HCT116 (cell line): Measurements from ENCODE around the gene RPS29. TPM values are rescaled to one million over a fixed set of nuclear protein-coding genes. Genes with fewer than 3 reads are reported as not detected.

ENCODE experiments used
- ATAC-seq: fragments of 200-7000 bp; cut with Tn5 transposase; 2 replicates; pipeline ENCODE4 v1.9.1; 2020; ENCODE audit warnings: mild to moderate bottlenecking, moderate library complexity
- BruUV-seq: library from RNA; stranded (reverse); fragments of 400-500 nt; replicated peaks from 2 replicates; lab custom pipeline; 2021; lab: Mats Ljungman, UMichigan
- CTCF ChIA-PET: fragments of 300-600 bp; sonication (Branson Sonifier 250); formaldehyde crosslinking; loops from one replicate; lab custom pipeline; 2021; ENCODE audit warnings: antibody characterized with exemption; lab: Charles Lee
- POLR2A ChIA-PET: fragments of 300-600, 350-600 bp; sonication (Branson Sonifier 250); formaldehyde crosslinking; loops from one replicate; lab custom pipeline; 2021; ENCODE audit warnings: antibody characterized with exemption; lab: Charles Lee
- RAD21 ChIA-PET, 2 experiments: fragments of 300-600 bp; sonication (Branson Sonifier 250); formaldehyde crosslinking; loops; one replicate each; lab custom pipeline; 2023; ENCODE audit warnings: low total read pairs in 2 of 2; ENCODE audit not compliant: uncharacterized antibody in 2 of 2, unreplicated experiment in 2 of 2, low non-redundant PET in 1 of 2; lab: Charles Lee
- DNase-seq: peaks from one replicate; pipeline ENCODE4 v3.0.0-alpha.2; 2010; ENCODE audit warnings: low read depth, low spot score
- H2AFZ ChIP-seq: fragments of 200-600 bp; shearing (Covaris generic), sonication (generic); 2 replicates; pipeline ENCODE4 v1.6.1; 2017; ENCODE audit warnings: low read depth, mixed run types, mixed read lengths, antibody characterized with exemption, low read length; ENCODE audit not compliant: poor library complexity, severe bottlenecking
- H3K27ac ChIP-seq: 2 replicates; pipeline ENCODE4 v1.5.1; 2012; ENCODE audit warnings: low read depth, low read length
- H3K27me3 ChIP-seq: fragments of 200-600 bp; sonication (generic); 2 replicates; pipeline ENCODE4 v1.6.1; 2016; ENCODE audit warnings: mixed run types, low read length, mixed read lengths; ENCODE audit not compliant: insufficient read depth
- H3K36me3 ChIP-seq, 2 experiments: fragments of 200-500 bp in 1 of 2; fragments of 200-600 bp in 1 of 2; sonication (Bioruptor generic) in 1 of 2; sonication (generic) in 1 of 2; 2 replicates each; pipeline versions ENCODE4 v1.5.1 to v1.6.1; 2014 to 2016; ENCODE audit warnings: low read length in 2 of 2, inconsistent platforms in 1 of 2, mixed read lengths in 1 of 2, mixed run types in 1 of 2; ENCODE audit not compliant: insufficient read depth in 2 of 2, control insufficient read depth in 1 of 2
- H3K4me1 ChIP-seq, 2 experiments: fragments of 200-600 bp in 1 of 2; sonication (generic) in 1 of 2; 2 replicates each; pipeline versions ENCODE4 v1.5.1 to v1.6.1; 2012 to 2017; ENCODE audit warnings: low read length in 2 of 2, inconsistent platforms in 1 of 2, mild to moderate bottlenecking in 1 of 2, mixed read lengths in 1 of 2, mixed run types in 1 of 2, moderate library complexity in 1 of 2; ENCODE audit not compliant: insufficient read depth in 2 of 2, control insufficient read depth in 1 of 2
- H3K4me2 ChIP-seq: fragments of 200-600 bp; sonication (generic); 2 replicates; pipeline ENCODE4 v1.6.1; 2017; ENCODE audit warnings: mixed run types, low read length, mixed read lengths
- H3K4me3 ChIP-seq, 2 experiments: fragments of 200-600 bp in 1 of 2; sonication (generic) in 1 of 2; replicated peaks in 1 of 2; 2 replicates each; pipeline ENCODE4 v1.5.1; 2011 to 2016; ENCODE audit warnings: low read length in 2 of 2, control low read depth in 1 of 2, low read depth in 1 of 2, mild to moderate bottlenecking in 1 of 2, mixed read lengths in 1 of 2, mixed run types in 1 of 2
- H3K79me2 ChIP-seq: fragments of 200-600 bp; sonication (generic); 2 replicates; pipeline ENCODE4 v1.6.1; 2017; ENCODE audit warnings: mild to moderate bottlenecking, mixed run types, low read length, moderate library complexity, mixed read lengths; ENCODE audit not compliant: insufficient read depth
- H3K9ac ChIP-seq: fragments of 200-600 bp; sonication (generic); 2 replicates; pipeline ENCODE4 v1.6.1; 2016; ENCODE audit warnings: low read length, mixed read lengths
- H3K9me2 ChIP-seq: fragments of 200-600 bp; sonication (generic), shearing (Covaris generic); 2 replicates; pipeline ENCODE4 v1.6.1; 2017; ENCODE audit warnings: mixed run types, mild to moderate bottlenecking, moderate library complexity; ENCODE audit not compliant: insufficient read depth
- H3K9me3 ChIP-seq, 2 experiments: fragments of 200-500 bp in 1 of 2; fragments of 200-600 bp in 1 of 2; sonication (Bioruptor generic) in 1 of 2; sonication (generic) in 1 of 2; 2 replicates each; pipeline ENCODE4 v1.6.1; 2014 to 2017; ENCODE audit warnings: low read length in 2 of 2, mixed read lengths in 2 of 2, inconsistent platforms in 1 of 2, low read depth in 1 of 2, mild to moderate bottlenecking in 1 of 2, mixed run types in 1 of 2, moderate library complexity in 1 of 2; ENCODE audit not compliant: control insufficient read depth in 1 of 2, insufficient read depth in 1 of 2
- H4K20me1 ChIP-seq: fragments of 200-600 bp; sonication (generic), shearing (Covaris generic); 2 replicates; pipeline ENCODE4 v1.6.1; 2017; ENCODE audit warnings: mixed run types, mild to moderate bottlenecking, moderate library complexity; ENCODE audit not compliant: insufficient read depth
- ATF3 ChIP-seq: IDR thresholded peaks from 2 replicates; pipeline ENCODE4 v1.6.1; 2012
- CBX3 ChIP-seq: IDR thresholded peaks from 2 replicates; pipeline ENCODE4 v1.6.1; 2012; ENCODE audit warnings: low read depth
- CEBPB ChIP-seq: IDR thresholded peaks from 2 replicates; pipeline ENCODE4 v1.6.1; 2012; ENCODE audit warnings: low read depth
- CTCF ChIP-seq, 3 experiments: fragments of 200-600 bp in 1 of 3; sonication (generic) in 1 of 3; IDR thresholded peaks in 2 of 3; conservative IDR thresholded peaks in 1 of 3; 2 replicates each; pipeline ENCODE4 v1.5.1; 2012 to 2017; ENCODE audit warnings: low read depth in 2 of 3, low read length in 2 of 3, antibody characterized with exemption in 1 of 3, borderline replicate concordance in 1 of 3, control low read depth in 1 of 3, mild to moderate bottlenecking in 1 of 3, mixed read lengths in 1 of 3, mixed run types in 1 of 3, moderate library complexity in 1 of 3; ENCODE audit not compliant: insufficient read depth in 1 of 3
- EGR1 ChIP-seq: IDR thresholded peaks from 2 replicates; pipeline ENCODE4 v1.6.1; 2012; ENCODE audit warnings: low read depth
- ELF1 ChIP-seq: IDR thresholded peaks from 2 replicates; pipeline ENCODE4 v1.6.1; 2012; ENCODE audit warnings: low read depth, borderline replicate concordance
- EZH2 ChIP-seq: fragments of 200-600 bp; sonication (generic); IDR thresholded peaks from 2 replicates; pipeline ENCODE4 v1.6.1; 2017; ENCODE audit warnings: antibody characterized with exemption, mixed run types
- EZH2phosphoT487 ChIP-seq: fragments of 200-600 bp; IDR thresholded peaks from 2 replicates; pipeline ENCODE4 v1.6.1; 2018; ENCODE audit warnings: antibody characterized with exemption, borderline replicate concordance
- FOSL1 ChIP-seq: IDR thresholded peaks from 2 replicates; pipeline ENCODE4 v1.6.1; 2012; ENCODE audit warnings: low read depth
- JUND ChIP-seq: IDR thresholded peaks from 2 replicates; pipeline ENCODE4 v1.6.1; 2012
- MAX ChIP-seq: IDR thresholded peaks from 2 replicates; pipeline ENCODE4 v1.6.1; 2012
- POLR2A ChIP-seq: IDR thresholded peaks from 2 replicates; pipeline ENCODE4 v1.7.0; 2011; ENCODE audit warnings: borderline replicate concordance; ENCODE audit not compliant: insufficient read depth, insufficient read length; ENCODE audit errors: extremely low read depth
- POLR2AphosphoS5 ChIP-seq: IDR thresholded peaks from 2 replicates; pipeline ENCODE4 v1.6.1; 2011; ENCODE audit warnings: mild to moderate bottlenecking, low read depth, low read length, moderate library complexity
- RAD21 ChIP-seq: IDR thresholded peaks from 2 replicates; pipeline ENCODE4 v1.6.1; 2012; ENCODE audit warnings: low read depth, mild to moderate bottlenecking
- REST ChIP-seq: IDR thresholded peaks from 2 replicates; pipeline ENCODE4 v1.6.1; 2012; ENCODE audit warnings: low read depth
- SIN3A ChIP-seq: IDR thresholded peaks from 2 replicates; pipeline ENCODE4 v1.6.1; 2012; ENCODE audit warnings: low read depth
- SP1 ChIP-seq: IDR thresholded peaks from 2 replicates; pipeline ENCODE4 v1.6.1; 2012; ENCODE audit warnings: low read depth
- SRF ChIP-seq: IDR thresholded peaks from 2 replicates; pipeline ENCODE4 v1.6.1; 2012; ENCODE audit warnings: low read depth
- TCF7L2 ChIP-seq: IDR thresholded peaks from 2 replicates; pipeline ENCODE4 v1.7.0; 2011; ENCODE audit warnings: borderline replicate concordance, inconsistent platforms; ENCODE audit not compliant: insufficient read depth, insufficient read length; ENCODE audit errors: extremely low read depth
- YY1 ChIP-seq: IDR thresholded peaks from 2 replicates; pipeline ENCODE4 v1.6.1; 2011; ENCODE audit warnings: low read length, low read depth, moderate library complexity, mild to moderate bottlenecking; ENCODE audit not compliant: insufficient replicate concordance; ENCODE audit errors: extremely low read depth
- ZFX ChIP-seq: fragments of 450-650 bp; IDR thresholded peaks from 2 replicates; pipeline ENCODE4 v1.6.1; 2017
- ZNF274 ChIP-seq: fragments of 200-500 bp; sonication (Bioruptor generic); IDR thresholded peaks from 2 replicates; pipeline ENCODE4 v1.6.1; 2014; ENCODE audit warnings: mild to moderate bottlenecking, low read depth, low read length, inconsistent platforms
- intact Hi-C: fragments of 100-400 bp; cut with micrococcal nuclease; formaldehyde crosslinking; loops from 2 replicates; pipeline ENCODE4 v1.10.0; 2022
- total RNA-seq: library from RNA; stranded (reverse); gene quantifications from one replicate; pipeline ENCODE4 v1.2.1, GENCODE V29; 2021; ENCODE audit not compliant: unreplicated experiment

Gene RPS29
- total RNA-seq, 1 experiment from 2014 or later, result 1,825 TPM

GRCh38 chr14:49634547-49635334, 48.6 kb upstream of the RPS29 start, which contains the start of gene DNAAF2:
Gene DNAAF2 (minus strand): TSS chr14:49635244. CDS start chr14:49635149, 95 bp downstream.
- no peaks in the 10 kb centered on the region; the same call in 1 of the 2 replicates for H4K20me1 ChIP-seq
- no peaks in the 10 kb centered on the region for H3K9me3 ChIP-seq
- TSS peak; percentile 25 for BruUV-seq
- no peaks in the 10 kb centered on the region for H3K27me3 ChIP-seq
- H3K4me2 ChIP-seq, result peak within 1 kb of the TSS; percentile 87
- ATAC-seq, result peak; percentile 27
- no peak for DNase-seq
- peak within 1 kb of the TSS; percentile 98 for H3K9ac ChIP-seq
- intact Hi-C loops, result loop anchor here (1.0 to 5.0 kb wide), 4 partner anchors 134 to 218 kb away; partner anchors contain the start of genes KLHDC2 and NEMF
- POLR2A ChIA-PET, result interaction anchor here (0.8 to 2.7 kb wide), 9 partner anchors 10 to 369 kb away, joined by 3 to 17 read pairs (median 4); partner anchors contain the start of genes MGAT2 and RPL36AL
- no peaks in the 10 kb centered on the region for H3K9me2 ChIP-seq
- peaks cover 6 to 19% of the 10 kb centered on the region in 2 experiments; a peak in 2 of 4 replicates for H3K36me3 ChIP-seq
- H3K27ac ChIP-seq, result peak within 1 kb of the TSS; percentile 98
- H3K4me3 ChIP-seq, result peak within 1 kb of the TSS; percentile 83 to 95
- peaks cover 93% of the 10 kb centered on the region for H3K79me2 ChIP-seq
- CTCF ChIA-PET, result interaction anchor here (0.8 to 2.1 kb wide), 19 partner anchors 11 to 470 kb away, joined by 3 to 17 read pairs (median 6); partner anchors contain the start of genes KLHDC1, KLHDC2, MGAT2 and NEMF
- peaks cover 6 to 21% of the 10 kb centered on the region in 2 experiments for H3K4me1 ChIP-seq
- no peak within 1 kb of the TSS for H2AFZ ChIP-seq
- RAD21 ChIA-PET, result interaction anchor here (0.5 to 1.1 kb wide), 3 partner anchors 14 to 172 kb away, joined by 3 to 5 read pairs (median 3); partner anchors contain the start of genes KLHDC2 (in 1 of the 2), MGAT2 (in 1 of the 2) and RPL36AL (in 1 of the 2)
- peak; percentile 18 for TF ChIP-seq TCF7L2
- no peak for TF ChIP-seq RAD21
- no peak for TF ChIP-seq EZH2
- no peak for TF ChIP-seq SRF
- no peak; the same call in 1 of the 2 replicates for TF ChIP-seq SIN3A
- no peak for TF ChIP-seq YY1
- peak; percentile 30; the same call in 1 of the 2 replicates for TF ChIP-seq ZFX
- TF ChIP-seq ZNF274, result no peak
- TF ChIP-seq CBX3, result no peak
- TF ChIP-seq CEBPB, result no peak
- TF ChIP-seq EGR1, result no peak
- TF ChIP-seq CTCF (IDR thresholded peaks at IDR 0.05 in 2 of 3, conservative IDR thresholded peaks at IDR 0.05 in 1 of 3; ENCODE audit: borderline replicate concordance in 1 of 3, insufficient read depth in 1 of 3, low read depth in 2 of 3, low read length in 2 of 3), result no peak
- TF ChIP-seq JUND, result no peak
- TF ChIP-seq ATF3, result no peak
- TF ChIP-seq REST, result no peak
- TF ChIP-seq ELF1, result no peak
- no peak for TF ChIP-seq FOSL1
- no peak for TF ChIP-seq POLR2A
- TF ChIP-seq SP1, result no peak
- TF ChIP-seq MAX, result peak; percentile 82
- TF ChIP-seq POLR2AphosphoS5, result no peak; the same call in 1 of the 2 replicates
- TF ChIP-seq EZH2phosphoT487, result no peak
